ENCODE results near the gene ARHGAP8.

- TF ChIP-seq ZNF512 (CRISPR knock-in tag; IDR thresholded peaks at IDR 0.05) (no peak), EP300 (IDR thresholded peaks at IDR 0.05; ENCODE audit: low read depth in 2 of 2, low read length in 2 of 2) (no peak), EP300 (CRISPR knock-in tag; IDR thresholded peaks at IDR 0.05; ENCODE audit: borderline replicate concordance) (no peak), SMAD1 (CRISPR knock-in tag; IDR thresholded peaks at IDR 0.05; ENCODE audit: borderline replicate concordance, low read depth) (no peak), RXRA (CRISPR knock-in tag; IDR thresholded peaks at IDR 0.05) (no peak), ZKSCAN8 (CRISPR knock-in tag; IDR thresholded peaks at IDR 0.05; ENCODE audit: borderline replicate concordance) (no peak), NAIF1 (CRISPR knock-in tag; IDR thresholded peaks at IDR 0.05; ENCODE audit: borderline replicate concordance) (no peak), ZFX (CRISPR knock-in tag; IDR thresholded peaks at IDR 0.05; ENCODE audit: low read depth) (no peak), ATF2 (CRISPR knock-in tag; IDR thresholded peaks at IDR 0.05) (no peak), TOPORS (CRISPR knock-in tag; IDR thresholded peaks at IDR 0.05) (no peak), ZNF674 (CRISPR knock-in tag; IDR thresholded peaks at IDR 0.05; ENCODE audit: low read depth) (no peak)
Measured at GRCh38 chr22:44865193-44866057, 113.0 kb downstream of the ARHGAP8 start.
